ENCODE results near the gene RAB21. TPM values are rescaled to one million over a fixed set of nuclear protein-coding genes. Genes with fewer than 3 reads are reported as not detected.

The RAB21 gene
- total RNA-seq, 1 donor from 2014 or later = 163 TPM

DNA sequence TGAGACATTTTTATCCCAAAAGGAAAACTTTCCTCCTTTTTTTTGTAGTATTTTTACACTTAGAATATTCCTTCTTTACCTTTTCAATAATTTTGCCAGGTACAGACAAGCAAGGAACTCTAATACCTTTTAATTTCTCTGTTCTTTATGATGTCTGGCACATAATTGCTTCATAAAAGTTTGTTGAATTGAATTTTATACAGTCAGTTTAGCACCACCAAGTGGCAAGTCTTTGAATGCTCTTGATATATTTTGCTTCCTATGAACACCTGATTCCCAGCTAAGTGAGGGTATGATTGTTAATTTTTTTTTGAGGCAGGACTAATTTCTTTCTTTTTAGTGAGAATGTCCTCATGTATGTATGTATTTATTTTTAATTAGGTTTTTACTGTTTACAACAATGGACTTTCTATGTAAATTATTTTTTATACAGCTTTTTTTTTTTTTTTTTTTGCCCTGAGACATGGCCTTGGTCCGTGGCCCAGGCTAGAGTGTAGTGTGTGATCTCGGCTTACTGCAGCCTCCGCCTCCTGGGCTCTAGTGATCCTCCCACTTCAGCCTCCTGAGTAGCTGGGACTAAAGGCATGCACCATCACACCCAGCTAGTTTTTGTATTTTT lies 91.8 kb downstream of the RAB21 start:
- ATAC-seq (ENCODE audit: poor library complexity) = no peak
- intact Hi-C loops (cut with DNase I) = no loop called here
- no peak for DNase-seq

- no peak for DNase-seq
- intact Hi-C loops (cut with DNase I) = no loop called here
- no peak for ATAC-seq (ENCODE audit: poor library complexity)
Observed at GRCh38 chr12:71848212-71848611, 93.5 kb downstream of the RAB21 start.

GRCh38 chr12:71849109-71849851 lies 94.6 kb downstream of the RAB21 start:
- no peak for DNase-seq
- intact Hi-C loops (cut with DNase I) = no loop called here
- no peak for ATAC-seq (ENCODE audit: poor library complexity)

Other genes with a start within 250 kb of the RAB21 start
- gene ZFC3H1, start 91.0 kb upstream of the RAB21 start, total RNA-seq = 17.9 TPM
- gene THAP2, start 90.6 kb upstream of the RAB21 start, total RNA-seq = 10.2 TPM
- gene TMEM19, start 68.8 kb upstream of the RAB21 start, total RNA-seq = 27.3 TPM
- gene TBC1D15, start 84.9 kb downstream of the RAB21 start, total RNA-seq = 22.3 TPM
- not detected for gene TPH2, start 184.0 kb downstream of the RAB21 start, total RNA-seq

Data from Right ventricle myocardium superior (tissue), 1 donor.